Upper lobe of left lung (tissue), 4 donors: Measurements from ENCODE around the gene PKD2.

Experiments
- CTCF ChIP-seq, 6 experiments: fragments of 450-650 bp in 4 of 6; fragments of 200-600 bp in 2 of 6; sonication (generic) in 2 of 6; IDR thresholded peaks; one replicate each; pipeline ENCODE4 v1.5.1; 2016 to 2019; ENCODE audit warnings: antibody characterized with exemption in 6 of 6
- EP300 ChIP-seq, 4 donors: sonication (generic); formaldehyde crosslinking; IDR thresholded peaks; one replicate each; pipeline ENCODE4 v1.5.1; 2017; ENCODE audit warnings: antibody characterized with exemption in 4 of 4, control low read depth in 2 of 4
- POLR2A ChIP-seq, 4 donors: fragments of 450-650 bp; IDR thresholded peaks; one replicate each; pipeline ENCODE4 v1.5.1; 2016 to 2017; ENCODE audit warnings: antibody characterized with exemption in 4 of 4, mild to moderate bottlenecking in 2 of 4
- POLR2AphosphoS5 ChIP-seq, 2 donors: sonication (generic); formaldehyde crosslinking; IDR thresholded peaks; one replicate each; pipeline ENCODE4 v1.5.1; 2017; ENCODE audit warnings: antibody characterized with exemption in 2 of 2

DNA sequence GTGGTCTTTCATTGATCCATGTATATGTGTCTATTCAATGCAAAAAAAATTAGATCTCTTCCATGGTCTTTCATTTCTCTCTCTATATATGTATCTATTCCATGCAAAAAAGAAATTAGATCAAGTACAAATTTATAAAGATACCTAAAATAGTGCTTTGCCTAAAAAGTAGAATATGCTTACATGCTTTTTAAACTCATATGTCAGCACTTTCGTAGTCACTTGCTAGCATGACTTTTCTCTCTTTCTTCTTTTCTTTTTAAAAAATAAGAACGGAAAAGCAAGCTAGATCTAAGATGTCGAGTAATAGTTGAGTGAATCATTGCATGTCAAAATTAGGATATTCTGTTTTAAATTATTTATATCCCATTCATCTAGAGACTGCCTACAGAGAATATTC is 50.9 kb downstream of the PKD2 start:
- TF ChIP-seq CTCF (IDR thresholded peaks at IDR 0.05) (no peak), POLR2AphosphoS5 (IDR thresholded peaks at IDR 0.05) (no peak), POLR2A (IDR thresholded peaks at IDR 0.05) (no peak), EP300 (IDR thresholded peaks at IDR 0.05) (no peak)
